Measurements from ENCODE around the gene TBX10. TPM values are rescaled to one million over a fixed set of nuclear protein-coding genes. Genes with fewer than 3 reads are reported as not detected.

TBX10 gene
- total RNA-seq, 6 donors from 2014 or later = not detected

- TF ChIP-seq EP300 (IDR thresholded peaks at IDR 0.05) = no peak
- TF ChIP-seq POLR2A (IDR thresholded peaks at IDR 0.05) = no peak
- TF ChIP-seq CTCF (IDR thresholded peaks at IDR 0.05) = no peak
- no peak for TF ChIP-seq POLR2AphosphoS5 (IDR thresholded peaks at IDR 0.05)
- Histone ChIP-seq H3K27me3 (no peaks in the 10 kb centered on the region), H3K9me3 (no peaks in the 10 kb centered on the region), H3K4me3 (no peak overlapping the region), H3K36me3 (no peaks in the 10 kb centered on the region), H3K4me1 (no peaks in the 10 kb centered on the region), H3K27ac (no peak overlapping the region)
- WGBS, 2 donors = 66 to 78% methylated on average over 12 to 15 of the region's 26 CpGs
- no peak for ATAC-seq (ENCODE audit: low FRiP score in 2 of 2)
- peak in 1 of 2 donors; percentile 84 for DNase-seq
Measured at GRCh38 chr11:67667490-67668191, 28.1 kb upstream of the TBX10 start.

- Histone ChIP-seq H3K36me3 (no peaks in the 10 kb centered on the region), H3K4me1 (no peaks in the 10 kb centered on the region), H3K27me3 (no peaks in the 10 kb centered on the region), H3K9me3 (no peaks in the 10 kb centered on the region), H3K4me3 (no peak overlapping the region), H3K27ac (no peak overlapping the region)
- no peak for TF ChIP-seq POLR2AphosphoS5 (IDR thresholded peaks at IDR 0.05)
- 77 to 90% methylated on average over 12 to 17 of the region's 20 CpGs for WGBS, 2 donors
- ATAC-seq (ENCODE audit: low FRiP score in 2 of 2) = no peak
- peak in 1 of 2 donors; percentile 55 for DNase-seq
Measured at GRCh38 chr11:67666676-67667489, 27.3 kb upstream of the TBX10 start.

- Histone ChIP-seq H3K27me3 (no peaks in the 10 kb centered on the region), H3K36me3 (no peaks in the 10 kb centered on the region), H3K27ac (no peak overlapping the region), H3K4me3 (no peak overlapping the region), H3K9me3 (no peaks in the 10 kb centered on the region), H3K4me1 (no peaks in the 10 kb centered on the region)
- no peak for DNase-seq
- WGBS, 2 donors = 82% methylated on average over 11 of the region's 11 CpGs; no CpG with 5 or more reads in 1 of the 2 donors
- TF ChIP-seq EP300 (IDR thresholded peaks at IDR 0.05) (no peak), POLR2A (IDR thresholded peaks at IDR 0.05) (no peak), CTCF (IDR thresholded peaks at IDR 0.05) (no peak)
- ATAC-seq (ENCODE audit: low FRiP score in 2 of 2) = no peak
Measured at GRCh38 chr11:67666303-67666645, 26.7 kb upstream of the TBX10 start.

GRCh38 chr11:67665541-67666302, 26.2 kb upstream of the TBX10 start:
- TF ChIP-seq CTCF (IDR thresholded peaks at IDR 0.05) (peak in 3 of 6 experiments; percentile 50 to 61 (median 54)), POLR2A (IDR thresholded peaks at IDR 0.05) (no peak), EP300 (IDR thresholded peaks at IDR 0.05) (no peak), POLR2AphosphoS5 (IDR thresholded peaks at IDR 0.05) (no peak)
- H3K9me3 ChIP-seq = no peaks in the 10 kb centered on the region
- no peak overlapping the region for H3K4me3 ChIP-seq
- ATAC-seq (ENCODE audit: low FRiP score in 2 of 2) (peak in 1 of 2 donors; percentile 24), DNase-seq (peak; percentile 55 to 64)
- H3K27ac ChIP-seq = no peak overlapping the region
- no peaks in the 10 kb centered on the region for H3K4me1 ChIP-seq
- no peaks in the 10 kb centered on the region for H3K27me3 ChIP-seq
- no peaks in the 10 kb centered on the region for H3K36me3 ChIP-seq
- WGBS, 2 donors = 66 to 71% methylated on average over 17 to 20 of the region's 24 CpGs

All from upper lobe of left lung (tissue), 6 donors.